OCI-LY3 (cell line): ENCODE data around the gene OR1K1.
"Not testable (repeated sequence)": the region's sequence is repeated elsewhere in the genome, so short reads cannot be mapped to it uniquely, and the experiment has no call there.

Experiments used
- H2AFZ ChIP-seq: fragments of 200-600, 300-600 bp; shearing (Covaris generic); 2 replicates; pipeline ENCODE4 v1.6.0; 2014; ENCODE audit warnings: antibody characterized with exemption, low read depth, low read length
- H3K27ac ChIP-seq: fragments of 200-600, 300-600 bp; sonication (generic); 2 replicates; pipeline ENCODE4 v1.5.1; 2014; ENCODE audit warnings: mild to moderate bottlenecking, low read length, moderate library complexity, mixed read lengths
- H3K27me3 ChIP-seq: fragments of 200-600, 300-600 bp; sonication (generic); 2 replicates; pipeline ENCODE4 v1.6.1; 2014; ENCODE audit warnings: low read depth, low read length, mixed read lengths
- H3K36me3 ChIP-seq: fragments of 200-600, 300-600 bp; sonication (generic); replicated peaks from 2 replicates; pipeline ENCODE3; 2014; ENCODE audit warnings: low read depth, low read length, mixed read lengths
- H3K4me1 ChIP-seq: fragments of 300-600, 200-600 bp; sonication (generic); 2 replicates; pipeline ENCODE4 v1.6.1; 2014; ENCODE audit warnings: low read length, mixed read lengths
- H3K4me2 ChIP-seq: fragments of 200-600, 300-600 bp; sonication (generic); 2 replicates; pipeline ENCODE4 v1.6.1; 2014; ENCODE audit warnings: low read length, mixed read lengths
- H3K4me3 ChIP-seq: fragments of 300-600, 200-600 bp; sonication (generic); 2 replicates; pipeline ENCODE4 v1.5.1; 2014; ENCODE audit warnings: antibody characterized with exemption, mild to moderate bottlenecking, low read length, moderate library complexity
- H3K79me2 ChIP-seq: fragments of 300-600, 200-600 bp; shearing (Covaris generic); 2 replicates; pipeline ENCODE4 v1.6.1; 2014; ENCODE audit warnings: mild to moderate bottlenecking, low read length, mixed read lengths
- H3K9ac ChIP-seq: fragments of 300-600, 200-600 bp; shearing (Covaris generic); 2 replicates; pipeline ENCODE4 v1.6.0; 2014; ENCODE audit warnings: mild to moderate bottlenecking, low read length, moderate library complexity
- H3K9me3 ChIP-seq: fragments of 200-600, 300-600 bp; shearing (Covaris generic); 2 replicates; pipeline ENCODE4 v1.6.1; 2014; ENCODE audit warnings: low read length, mixed read lengths; ENCODE audit not compliant: insufficient read depth
- H4K20me1 ChIP-seq: fragments of 200-600, 300-600 bp; sonication (generic); 2 replicates; pipeline ENCODE4 v1.6.1; 2016; ENCODE audit warnings: low read length, mixed read lengths; ENCODE audit not compliant: insufficient read depth
- CTCF ChIP-seq: fragments of 200-600, 300-600 bp; sonication (generic); IDR thresholded peaks from 2 replicates; pipeline ENCODE4 v1.5.1; 2014; ENCODE audit warnings: antibody characterized with exemption, low read length, low read depth
- EZH2phosphoT487 ChIP-seq: fragments of 200-600 bp; shearing (Covaris generic); IDR thresholded peaks from 2 replicates; pipeline ENCODE4 v1.6.1; 2018; ENCODE audit warnings: antibody characterized with exemption, mixed run types, low read depth

Gene OR1K1

DNA sequence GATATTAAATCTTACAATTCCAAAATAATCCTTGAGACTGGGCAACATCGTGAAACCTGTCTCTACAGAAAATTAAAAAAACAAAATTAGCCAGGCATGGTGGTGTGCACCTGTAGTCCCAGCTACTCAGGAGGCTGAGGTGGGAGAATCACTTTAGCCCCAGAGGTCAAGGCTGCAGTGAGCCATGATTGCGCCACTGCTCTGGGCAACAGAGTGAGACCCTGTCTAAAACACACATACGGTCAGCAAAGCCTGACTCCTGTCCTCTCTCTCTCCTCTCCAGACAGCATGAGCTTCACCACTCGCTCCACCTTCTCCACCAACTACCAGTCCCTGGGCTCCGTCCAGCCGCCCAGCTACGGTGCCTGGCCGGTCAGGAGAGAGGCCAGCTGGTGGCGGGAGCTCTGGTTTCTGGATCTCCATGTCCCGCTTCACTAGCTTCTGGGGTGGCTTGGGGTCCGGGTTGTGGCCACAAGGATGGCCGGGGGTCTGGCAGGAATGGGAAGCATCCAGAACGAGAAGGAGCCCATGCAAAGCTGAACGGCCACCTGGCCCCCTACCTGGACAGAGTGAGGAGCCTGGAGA is 37.4 kb downstream of the OR1K1 start:
- H3K4me3 ChIP-seq: no peak overlapping the region
- no peaks in the 10 kb centered on the region for H3K36me3 ChIP-seq
- H3K4me2 ChIP-seq: no peak overlapping the region
- H3K9me3 ChIP-seq: no peaks in the 10 kb centered on the region
- no peak overlapping the region for H2AFZ ChIP-seq
- no peak overlapping the region for H3K9ac ChIP-seq
- H3K79me2 ChIP-seq: no peaks in the 10 kb centered on the region
- H3K27ac ChIP-seq: no peak overlapping the region
- H3K4me1 ChIP-seq: peaks cover 5% of the 10 kb centered on the region; the same call in 1 of the 2 replicates
- H3K27me3 ChIP-seq: no peaks in the 10 kb centered on the region
- TF ChIP-seq EZH2phosphoT487: no peak
- TF ChIP-seq CTCF: no peak
- H4K20me1 ChIP-seq: no peaks in the 10 kb centered on the region

DNA sequence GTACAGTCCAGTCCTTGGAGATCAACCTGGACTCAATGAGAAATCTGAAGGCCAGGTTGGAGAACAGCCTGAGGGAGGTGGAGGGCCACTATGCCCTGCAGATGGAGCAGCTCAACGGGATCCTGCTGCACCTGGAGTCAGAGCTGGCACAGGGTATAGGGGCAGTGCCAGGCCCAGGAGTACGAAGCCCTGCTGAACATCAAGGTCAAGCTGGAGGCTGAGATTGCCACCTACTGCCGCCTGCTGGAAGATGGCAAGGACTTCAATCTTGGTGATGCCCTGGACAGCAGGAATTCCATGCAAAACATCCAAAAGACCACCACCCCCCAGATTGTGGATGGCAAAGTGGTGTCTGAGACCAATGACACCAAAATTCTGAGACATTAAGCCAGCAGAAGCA is 38.5 kb downstream of the OR1K1 start:
- H3K4me1 ChIP-seq, H3K36me3 ChIP-seq, H2AFZ ChIP-seq, H3K4me2 ChIP-seq, H3K27ac ChIP-seq, H3K4me3 ChIP-seq, H3K27me3 ChIP-seq, H3K9ac ChIP-seq, H4K20me1 ChIP-seq, H3K79me2 ChIP-seq, H3K9me3 ChIP-seq: not testable (repeated sequence)

- peaks cover 5% of the 10 kb centered on the region for H3K36me3 ChIP-seq
- H3K27me3 ChIP-seq: no peaks in the 10 kb centered on the region
- no peak overlapping the region for H3K4me3 ChIP-seq
- H3K79me2 ChIP-seq: no peaks in the 10 kb centered on the region
- TF ChIP-seq EZH2phosphoT487: no peak
- no peak for TF ChIP-seq CTCF
- H4K20me1 ChIP-seq: no peaks in the 10 kb centered on the region
- H3K9ac ChIP-seq: no peak overlapping the region
- no peak overlapping the region for H3K4me2 ChIP-seq
- no peaks in the 10 kb centered on the region for H3K4me1 ChIP-seq
- H3K9me3 ChIP-seq: no peaks in the 10 kb centered on the region
- no peak overlapping the region for H2AFZ ChIP-seq
- no peak overlapping the region for H3K27ac ChIP-seq
These were observed 41.6 kb downstream of the OR1K1 start for GRCh38 chr9:122841501-122841900.

- no peak overlapping the region for H2AFZ ChIP-seq
- H3K36me3 ChIP-seq: peaks cover 28% of the 10 kb centered on the region
- H3K27me3 ChIP-seq: no peaks in the 10 kb centered on the region
- TF ChIP-seq CTCF (no peak), EZH2phosphoT487 (no peak)
- no peak overlapping the region for H3K27ac ChIP-seq
- H3K4me3 ChIP-seq: no peak overlapping the region
- H4K20me1 ChIP-seq: no peaks in the 10 kb centered on the region
- no peaks in the 10 kb centered on the region for H3K4me1 ChIP-seq
- H3K9me3 ChIP-seq: no peaks in the 10 kb centered on the region
- no peaks in the 10 kb centered on the region for H3K79me2 ChIP-seq
- no peak overlapping the region for H3K4me2 ChIP-seq
- no peak overlapping the region for H3K9ac ChIP-seq
These were observed 44.2 kb downstream of the OR1K1 start for GRCh38 chr9:122844137-122844536.

DNA sequence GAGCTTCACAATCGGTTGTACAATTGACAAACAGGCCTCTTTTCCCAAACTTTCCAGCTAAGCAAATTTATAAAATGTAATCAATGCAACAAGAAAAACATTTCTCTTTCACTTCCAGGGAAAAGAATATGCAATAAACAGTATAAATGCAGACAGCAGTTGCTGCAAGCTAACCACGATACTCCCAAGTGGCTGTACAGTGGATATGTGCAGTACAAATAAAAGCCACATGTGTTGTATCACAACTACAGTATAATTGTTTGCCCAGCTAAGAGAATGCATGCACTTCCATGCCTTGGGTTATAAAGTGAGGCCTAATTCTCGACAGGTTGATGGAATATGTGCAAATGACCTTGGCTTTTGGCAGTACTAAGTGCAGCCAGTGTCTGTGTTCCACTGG is 45.2 kb downstream of the OR1K1 start:
- H3K9me3 ChIP-seq: no peaks in the 10 kb centered on the region
- H3K4me3 ChIP-seq: no peak overlapping the region
- H3K4me2 ChIP-seq: no peak overlapping the region
- no peak overlapping the region for H3K27ac ChIP-seq
- no peak overlapping the region for H2AFZ ChIP-seq
- H4K20me1 ChIP-seq: no peaks in the 10 kb centered on the region
- no peaks in the 10 kb centered on the region for H3K4me1 ChIP-seq
- H3K36me3 ChIP-seq: peaks cover 33% of the 10 kb centered on the region
- TF ChIP-seq EZH2phosphoT487 (no peak), CTCF (no peak)
- H3K27me3 ChIP-seq: no peaks in the 10 kb centered on the region
- no peak overlapping the region for H3K9ac ChIP-seq
- no peaks in the 10 kb centered on the region for H3K79me2 ChIP-seq
